HK-2 (cell line): ENCODE data around the gene GPR142.
A peak's percentile ranks its signal among the peaks of the same experiment; 100 is the strongest.

Source experiments
- DNase-seq: peaks from one replicate; pipeline ENCODE4 v3.0.0-alpha.2; 2018; ENCODE audit not compliant: unreplicated experiment

GPR142 gene

GRCh38 chr17:74369665-74370490, 2.6 kb downstream of the GPR142 start:
- no peak for DNase-seq

- DNase-seq, result no peak
Measured at GRCh38 chr17:74371653-74372147, 4.4 kb downstream of the GPR142 start.

GRCh38 chr17:74372426-74372825, 5.1 kb downstream of the GPR142 start:
- DNase-seq, result no peak

GRCh38 chr17:74373838-74374606, 6.7 kb downstream of the GPR142 start:
- DNase-seq, result no peak

GRCh38 chr17:74374858-74375257, 7.6 kb downstream of the GPR142 start:
- DNase-seq, result no peak

- DNase-seq, result peak; percentile 90
Measured at GRCh38 chr17:74379495-74380085, 12.3 kb downstream of the GPR142 start.

GRCh38 chr17:74380086-74380958, 13.0 kb downstream of the GPR142 start:
- peak; percentile 29 for DNase-seq

GRCh38 chr17:74380959-74381808, 13.9 kb downstream of the GPR142 start:
- DNase-seq, result no peak

- DNase-seq, result no peak
Measured at GRCh38 chr17:74383141-74383540, 15.8 kb downstream of the GPR142 start.

- DNase-seq, result no peak
Measured at GRCh38 chr17:74385201-74385600, 17.9 kb downstream of the GPR142 start.

GRCh38 chr17:74386386-74386785, 19.1 kb downstream of the GPR142 start:
- no peak for DNase-seq

- no peak for DNase-seq
Measured at GRCh38 chr17:74387365-74388218, 20.3 kb downstream of the GPR142 start.

- DNase-seq, result no peak
Measured at GRCh38 chr17:74389084-74389753, 21.9 kb downstream of the GPR142 start.

- DNase-seq, result no peak
Measured at GRCh38 chr17:74389937-74390679, 22.8 kb downstream of the GPR142 start.

- no peak for DNase-seq
Measured at GRCh38 chr17:74390680-74391653, 23.7 kb downstream of the GPR142 start.

GRCh38 chr17:74391771-74392170, 24.5 kb downstream of the GPR142 start:
- DNase-seq, result no peak

- DNase-seq, result no peak
Measured at GRCh38 chr17:74392848-74393247, 25.5 kb downstream of the GPR142 start.
